SK-N-SH (cell line): Measurements from ENCODE around the gene NYNRIN. TPM values are rescaled to one million over a fixed set of nuclear protein-coding genes. Genes with fewer than 3 reads are reported as not detected.

ENCODE experiments used
- CTCF ChIA-PET: fragments of 300-600, 350-600 bp; formaldehyde crosslinking; extraction: SDS; loops from one replicate; lab custom pipeline; 2021; lab: Yijun Ruan, JAX
- POLR2A ChIA-PET: fragments of 350-600 bp; sonication (Branson Sonifier 250); formaldehyde crosslinking; extraction: SDS; loops from one replicate; lab custom pipeline; 2020; ENCODE audit warnings: antibody characterized with exemption, inconsistent platforms; lab: Yijun Ruan, JAX
- DNase-seq: peaks from one replicate; pipeline ENCODE4 v3.0.0; 2012
- H2AFZ ChIP-seq: fragments of 200-600 bp; sonication (generic); 2 replicates; pipeline ENCODE4 v1.8.1; 2016; ENCODE audit warnings: antibody characterized with exemption, mild to moderate bottlenecking, low read depth
- H3F3A ChIP-seq: fragments of 200-600 bp; sonication (generic); replicated peaks from 2 replicates; pipeline ENCODE3; 2016; ENCODE audit warnings: antibody characterized with exemption, mild to moderate bottlenecking; ENCODE audit not compliant: insufficient read depth
- H3K27ac ChIP-seq, 2 experiments: fragments of 200-500 bp in 1 of 2; fragments of 200-600 bp in 1 of 2; sonication (Bioruptor generic) in 1 of 2; sonication (generic), shearing (Covaris generic) in 1 of 2; 2 replicates each; pipeline versions ENCODE4 v1.5.1 to v1.6.1; 2014 to 2016; ENCODE audit warnings: low read depth in 2 of 2, inconsistent platforms in 1 of 2, low read length in 1 of 2, mild to moderate bottlenecking in 1 of 2, mixed read lengths in 1 of 2
- H3K27me3 ChIP-seq: fragments of 200-600 bp; sonication (generic), shearing (Covaris generic); 2 replicates; pipeline ENCODE4 v1.6.1; 2016; ENCODE audit warnings: mixed run types; ENCODE audit not compliant: insufficient read depth
- H3K36me3 ChIP-seq, 2 experiments: fragments of 200-500 bp in 1 of 2; fragments of 200-600 bp in 1 of 2; sonication (Bioruptor generic) in 1 of 2; sonication (generic) in 1 of 2; replicated peaks in 1 of 2; 2 replicates each; pipeline versions ENCODE3 to v1.5.1; 2014 to 2016; ENCODE audit warnings: low read length in 1 of 2, mild to moderate bottlenecking in 1 of 2; ENCODE audit not compliant: insufficient read depth in 2 of 2, control insufficient read depth in 1 of 2
- H3K4me1 ChIP-seq, 2 experiments: fragments of 200-500 bp in 1 of 2; fragments of 200-600 bp in 1 of 2; sonication (Bioruptor generic) in 1 of 2; sonication (generic), shearing (Covaris generic) in 1 of 2; 2 replicates each; pipeline versions ENCODE4 v1.5.1 to v1.6.1; 2014 to 2016; ENCODE audit warnings: low read depth in 1 of 2, low read length in 1 of 2, mixed run types in 1 of 2; ENCODE audit not compliant: insufficient read depth in 2 of 2, control insufficient read depth in 1 of 2
- H3K4me2 ChIP-seq: fragments of 200-600 bp; sonication (generic), shearing (Covaris generic); 2 replicates; pipeline ENCODE4 v1.6.1; 2017; ENCODE audit warnings: mixed run types
- H3K4me3 ChIP-seq, 2 experiments: fragments of 200-500 bp in 1 of 2; fragments of 200-600 bp in 1 of 2; sonication (Bioruptor generic) in 1 of 2; sonication (generic), shearing (Covaris generic) in 1 of 2; 2 replicates each; pipeline versions ENCODE4 v1.5.1 to v1.8.1; 2014 to 2016; ENCODE audit warnings: low read depth in 2 of 2, inconsistent platforms in 1 of 2, low read length in 1 of 2, mild to moderate bottlenecking in 1 of 2, mixed read lengths in 1 of 2, moderate library complexity in 1 of 2
- H3K79me2 ChIP-seq: fragments of 200-600 bp; sonication (generic); 2 replicates; pipeline ENCODE4 v1.8.1; 2017; ENCODE audit warnings: mild to moderate bottlenecking; ENCODE audit not compliant: insufficient read depth
- H3K9ac ChIP-seq: fragments of 200-600 bp; sonication (generic); 2 replicates; pipeline ENCODE4 v1.6.1; 2017; ENCODE audit warnings: mixed run types
- H3K9me2 ChIP-seq: fragments of 200-600 bp; sonication (generic); 2 replicates; pipeline ENCODE4 v1.6.1; 2017; ENCODE audit warnings: mixed run types
- H3K9me3 ChIP-seq: fragments of 200-600 bp; sonication (generic); 2 replicates; pipeline ENCODE4 v1.6.1; 2017; ENCODE audit warnings: mixed run types, mild to moderate bottlenecking, moderate library complexity
- H4K20me1 ChIP-seq: fragments of 200-600 bp; sonication (generic); 2 replicates; pipeline ENCODE4 v1.6.1; 2017; ENCODE audit warnings: mild to moderate bottlenecking, mixed run types; ENCODE audit not compliant: insufficient read depth
- CHD2 ChIP-seq: fragments of 150-350 bp; IDR thresholded peaks from 2 replicates; pipeline ENCODE4 v1.6.1; 2018; ENCODE audit warnings: low read length; ENCODE audit not compliant: partially characterized antibody
- ELF1 ChIP-seq: IDR thresholded peaks from 2 replicates; pipeline ENCODE4 v1.4.0; 2012
- EP300 ChIP-seq, 2 experiments: IDR thresholded peaks; 2 replicates each; pipeline versions ENCODE4 v1.4.0 to v1.6.1; 2012; ENCODE audit warnings: borderline replicate concordance in 1 of 2, low read depth in 1 of 2, low read length in 1 of 2
- EZH2phosphoT487 ChIP-seq: fragments of 200-600 bp; sonication (generic); IDR thresholded peaks from 2 replicates; pipeline ENCODE4 v1.6.1; 2017; ENCODE audit warnings: low read depth, mixed run types, mild to moderate bottlenecking, antibody characterized with exemption, moderate library complexity, borderline replicate concordance
- FOSL2 ChIP-seq: IDR thresholded peaks from 2 replicates; pipeline ENCODE4 v1.4.0; 2012; ENCODE audit warnings: low read depth, mild to moderate bottlenecking, moderate library complexity, borderline replicate concordance
- GABPA ChIP-seq: IDR thresholded peaks from 2 replicates; pipeline ENCODE4 v1.4.0; 2012; ENCODE audit warnings: low read depth, mild to moderate bottlenecking
- IRF3 ChIP-seq: fragments of 150-350 bp; IDR thresholded peaks from 2 replicates; pipeline ENCODE4 v1.6.1; 2016; ENCODE audit warnings: mild to moderate bottlenecking, low read depth, low read length
- MXI1 ChIP-seq: IDR thresholded peaks from 2 replicates; pipeline ENCODE4 v1.6.1; 2012; ENCODE audit warnings: mild to moderate bottlenecking, low read depth, low read length, improper control_type of control experiment
- NRF1 ChIP-seq: IDR thresholded peaks from 2 replicates; pipeline ENCODE4 v1.6.1; 2012; ENCODE audit warnings: low read depth, mild to moderate bottlenecking, low read length
- RCOR1 ChIP-seq: fragments of 150-350 bp; IDR thresholded peaks from 2 replicates; pipeline ENCODE4 v1.6.1; 2017; ENCODE audit warnings: antibody characterized with exemption, low read length
- REST ChIP-seq: IDR thresholded peaks from 2 replicates; pipeline ENCODE4 v1.6.1; 2012; ENCODE audit warnings: mild to moderate bottlenecking, low read depth, low read length, moderate library complexity
- RFX5 ChIP-seq: IDR thresholded peaks from 2 replicates; pipeline ENCODE4 v1.6.1; 2012; ENCODE audit warnings: mild to moderate bottlenecking, improper control_type of control experiment, low read length
- SIN3A ChIP-seq: IDR thresholded peaks from 2 replicates; pipeline ENCODE4 v1.6.1; 2012; ENCODE audit warnings: low read depth, mild to moderate bottlenecking, low read length, moderate library complexity, borderline replicate concordance
- TAF1 ChIP-seq: IDR thresholded peaks from 2 replicates; pipeline ENCODE4 v1.6.1; 2012; ENCODE audit warnings: low read depth, mild to moderate bottlenecking, low read length, moderate library complexity, borderline replicate concordance
- TCF12 ChIP-seq: IDR thresholded peaks from 2 replicates; pipeline ENCODE4 v1.4.0; 2012
- TEAD4 ChIP-seq: IDR thresholded peaks from 2 replicates; pipeline ENCODE4 v1.4.0; 2012; ENCODE audit warnings: mild to moderate bottlenecking, borderline replicate concordance; ENCODE audit not compliant: insufficient read depth
- USF2 ChIP-seq: fragments of 150-350 bp; IDR thresholded peaks from 2 replicates; pipeline ENCODE4 v1.6.1; 2017; ENCODE audit warnings: antibody characterized with exemption, low read length, low read depth, borderline replicate concordance
- YY1 ChIP-seq: IDR thresholded peaks from 2 replicates; pipeline ENCODE4 v1.4.0; 2012; ENCODE audit warnings: low read depth, mild to moderate bottlenecking
- WGBS: methylation state at CpG from one replicate; pipeline ENCODE4 v1.1.6; 2017; ENCODE audit warnings: low lambda C conversion rate; 5-methylcytosine and 5-hydroxymethylcytosine counted together
- polyA plus RNA-seq, 3 experiments: library from polyadenylated mRNA; depleted of rRNA; stranded (reverse); fragments of >200 nt; gene quantifications; 2 replicates each; pipeline ENCODE4 v1.2.3, GENCODE V29; 2012

Gene NYNRIN
- polyA plus RNA-seq, 1 of the 3 experiments (the other 2 are of a cell fraction) = 4.8 TPM

- Histone ChIP-seq H3K9me3 (no peaks in the 10 kb centered on the region), H3K79me2 (peaks cover 30% of the 10 kb centered on the region), H3K9ac (peak overlapping the region; percentile 97), H3K9me2 (no peaks in the 10 kb centered on the region), H3K27ac (peak overlapping the region; percentile 97 to 98), H3K27me3 (no peaks in the 10 kb centered on the region), H3K4me3 (peak overlapping the region; percentile 61 to 75), H3K36me3 (peaks cover 32 to 45% of the 10 kb centered on the region in 2 experiments), H3K4me1 (peaks cover 0 to 17% of the 10 kb centered on the region in 2 experiments; a peak in 2 of 4 replicates), H3K4me2 (peak overlapping the region; percentile 94), H3F3A (peaks cover 13% of the 10 kb centered on the region), H2AFZ (0 out of 2 replicates have a peak overlapping the region, but pooled peaks have one; percentile 89), H4K20me1 (no peaks in the 10 kb centered on the region)
- WGBS = under 1% methylated on average over 7 of the region's 12 CpGs
- ChIA-PET CTCF (interaction anchor here (0.7 to 16.4 kb wide), 5 partner anchors 10 to 133 kb away, joined by 4 to 445 read pairs (median 39); partner anchors contain the start of genes ADCY4, CBLN3, KHNYN and RIPK3), POLR2A (interaction anchor here (0.6 to 1.8 kb wide), 6 partner anchors 12 to 200 kb away, joined by 3 to 7 read pairs (median 4); partner anchors contain the start of genes CBLN3, KHNYN and TINF2)
- DNase-seq = no peak
- no peak for TF ChIP-seq GABPA
- no peak for TF ChIP-seq RCOR1
- TF ChIP-seq YY1 = no peak
- no peak for TF ChIP-seq EP300 (IDR thresholded peaks at IDR 0.05; ENCODE audit: borderline replicate concordance in 1 of 2, low read depth in 1 of 2, low read length in 1 of 2)
- no peak for TF ChIP-seq TEAD4
These were observed 43.1 kb downstream of the NYNRIN start for GRCh38 chr14:24441904-24442239.

- peak; percentile 92 for DNase-seq
- WGBS = 1% methylated on average over 43 of the region's 52 CpGs
- Histone ChIP-seq H3K4me2 (peak within 1 kb of the TSS; percentile 94), H3K9me3 (no peaks in the 10 kb centered on the region), H3K27ac (peak within 1 kb of the TSS; percentile 97 to 98), H2AFZ (peak within 1 kb of the TSS; percentile 89), H3K79me2 (peaks cover 30% of the 10 kb centered on the region), H3K9me2 (no peaks in the 10 kb centered on the region), H3K27me3 (no peaks in the 10 kb centered on the region), H3K36me3 (peaks cover 27 to 39% of the 10 kb centered on the region in 2 experiments), H3K9ac (peak within 1 kb of the TSS; percentile 97), H3K4me1 (peaks cover 0 to 17% of the 10 kb centered on the region in 2 experiments; a peak in 2 of 4 replicates), H4K20me1 (no peaks in the 10 kb centered on the region), H3F3A (peaks cover 7% of the 10 kb centered on the region), H3K4me3 (peak within 1 kb of the TSS; percentile 61 to 75)
- CTCF ChIA-PET = interaction anchor here (0.7 to 16.4 kb wide), 7 partner anchors 11 to 134 kb away, joined by 3 to 445 read pairs (median 11); partner anchors contain the start of genes ADCY4, CBLN3, CIDEB and KHNYN
- POLR2A ChIA-PET = interaction anchor here (0.6 to 1.8 kb wide), 6 partner anchors 13 to 200 kb away, joined by 3 to 7 read pairs (median 4); partner anchors contain the start of genes CBLN3, KHNYN and TINF2
- TF ChIP-seq EZH2phosphoT487 (no peak), TAF1 (peak; percentile 50; the same call in 1 of the 2 replicates), FOSL2 (no peak), GABPA (peak; percentile 93), NRF1 (peak; percentile 94), ELF1 (peak; percentile 80), SIN3A (0 out of 2 replicates have a peak, but pooled peaks have one; percentile 20), IRF3 (peak; percentile 16; the same call in 1 of the 2 replicates), TCF12 (no peak; the same call in 1 of the 2 replicates), REST (no peak), USF2 (peak; percentile 68), MXI1 (peak; percentile 90), RFX5 (no peak), CHD2 (peak; percentile 93)
These were observed 43.6 kb downstream of the NYNRIN start, which contains the start of gene SDR39U1 for GRCh38 chr14:24442240-24443052. TSS of gene SDR39U1 (minus strand) at chr14:24442776. CDS start at chr14:24442769, 7 bp downstream.
